Sigmoid colon (tissue), 3 donors: ENCODE measurements around the gene PRR14L.

Source experiments
- POLR2A ChIP-seq, 2 donors: fragments of 450-650 bp; IDR thresholded peaks; one replicate each; pipeline ENCODE4 v1.6.1; 2016; ENCODE audit warnings: antibody characterized with exemption in 2 of 2, mild to moderate bottlenecking in 2 of 2, moderate library complexity in 2 of 2
- TF ChIP-seq, protein P1 (sequence below), 4 experiments: fragments of 450-650 bp in 3 of 4; fragments of 200-600 bp in 1 of 4; IDR thresholded peaks; one replicate each; pipeline ENCODE4 v1.5.1; 2016 to 2019; ENCODE audit warnings: antibody characterized with exemption in 4 of 4, mild to moderate bottlenecking in 3 of 4, moderate library complexity in 2 of 4

DNA sequence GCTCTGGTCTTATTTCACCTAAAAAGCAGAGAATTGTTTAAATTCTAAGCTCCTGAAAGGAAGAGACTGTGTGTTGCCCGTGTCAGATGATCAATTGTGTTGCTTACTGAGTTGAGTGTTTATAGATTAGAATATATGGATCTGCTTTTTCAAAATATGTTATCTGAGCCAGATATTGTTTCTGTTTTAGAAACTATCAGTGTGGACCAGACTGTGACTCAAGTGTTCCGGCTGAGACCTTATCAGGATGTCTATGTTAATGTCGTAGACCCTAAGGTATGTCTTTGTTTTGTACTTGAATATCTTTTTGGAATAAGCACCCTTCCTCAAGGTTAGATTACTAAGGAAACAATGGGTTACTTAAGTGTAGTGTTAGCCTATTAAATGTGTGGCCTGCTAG, 14.9 kb upstream of the PRR14L start:
- TF ChIP-seq, protein P1, sequence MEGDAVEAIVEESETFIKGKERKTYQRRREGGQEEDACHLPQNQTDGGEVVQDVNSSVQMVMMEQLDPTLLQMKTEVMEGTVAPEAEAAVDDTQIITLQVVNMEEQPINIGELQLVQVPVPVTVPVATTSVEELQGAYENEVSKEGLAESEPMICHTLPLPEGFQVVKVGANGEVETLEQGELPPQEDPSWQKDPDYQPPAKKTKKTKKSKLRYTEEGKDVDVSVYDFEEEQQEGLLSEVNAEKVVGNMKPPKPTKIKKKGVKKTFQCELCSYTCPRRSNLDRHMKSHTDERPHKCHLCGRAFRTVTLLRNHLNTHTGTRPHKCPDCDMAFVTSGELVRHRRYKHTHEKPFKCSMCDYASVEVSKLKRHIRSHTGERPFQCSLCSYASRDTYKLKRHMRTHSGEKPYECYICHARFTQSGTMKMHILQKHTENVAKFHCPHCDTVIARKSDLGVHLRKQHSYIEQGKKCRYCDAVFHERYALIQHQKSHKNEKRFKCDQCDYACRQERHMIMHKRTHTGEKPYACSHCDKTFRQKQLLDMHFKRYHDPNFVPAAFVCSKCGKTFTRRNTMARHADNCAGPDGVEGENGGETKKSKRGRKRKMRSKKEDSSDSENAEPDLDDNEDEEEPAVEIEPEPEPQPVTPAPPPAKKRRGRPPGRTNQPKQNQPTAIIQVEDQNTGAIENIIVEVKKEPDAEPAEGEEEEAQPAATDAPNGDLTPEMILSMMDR (IDR thresholded peaks at IDR 0.05) = no peak
- no peak for TF ChIP-seq POLR2A (IDR thresholded peaks at IDR 0.05)
